Measurements from ENCODE around the gene AOAH. TPM values are rescaled to one million over a fixed set of nuclear protein-coding genes. Genes with fewer than 3 reads are reported as not detected.

The AOAH gene
- total and polyA plus RNA-seq, 2 of the 13 experiments (the other 11 are each of a cell fraction or from before 2014, with no cell fraction given), result not detected

DNA sequence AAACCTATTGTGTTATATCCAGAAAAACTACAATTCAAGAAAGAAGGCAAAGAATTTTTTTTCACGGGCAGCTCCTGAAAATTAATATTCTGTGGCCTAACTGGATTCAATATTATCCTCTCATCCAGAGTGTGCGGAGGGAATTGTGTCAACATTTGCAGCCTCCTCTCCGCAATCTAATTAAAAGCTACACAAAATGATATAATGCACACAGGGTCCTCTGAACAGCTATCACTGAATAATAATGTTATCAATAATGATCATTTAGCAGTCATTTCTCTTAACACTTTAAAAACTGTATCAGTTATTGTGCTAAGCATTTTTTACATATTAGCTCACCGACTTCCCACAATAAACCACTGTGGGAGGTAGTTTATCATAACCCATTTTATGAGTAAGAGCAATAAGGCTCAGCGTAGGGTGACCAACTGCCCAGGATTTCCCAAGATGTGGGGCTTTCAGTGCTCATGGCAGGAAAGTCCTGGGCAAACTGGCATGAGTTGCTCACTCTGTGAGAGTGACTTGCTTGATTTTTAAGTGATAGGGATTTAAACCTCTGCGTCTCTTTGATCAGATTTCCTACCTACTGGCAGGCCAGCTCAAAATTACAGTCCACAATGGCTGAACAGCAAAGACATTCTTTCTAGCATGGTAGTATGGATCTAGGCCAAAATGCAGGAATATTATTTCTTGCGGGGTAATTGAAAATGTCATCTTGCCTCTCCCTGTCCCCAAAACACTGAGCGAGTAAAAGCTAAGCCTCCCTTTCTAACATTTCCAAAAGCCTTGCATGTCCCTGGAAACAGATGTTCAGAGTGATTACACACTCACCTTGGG, 65.7 kb downstream of the AOAH start:
- DNase-seq (ENCODE audit: low spot score) (no peak), ATAC-seq (no peak), FAIRE-seq (no peak)
- intact Hi-C loops (cut with micrococcal nuclease; ENCODE audit: unreplicated experiment) (no loop called here), in situ Hi-C loops (cut with HindIII; ENCODE audit: extremely low pct_ligation_motif_present, low pct_unique_long_range_greater_than_20kb) (loop anchor here (25.0 kb wide), 1 partner anchor 529 kb away; no protein-coding TSS in a partner anchor)
- H3K9me3 ChIP-seq (ENCODE audit: low read length), result no peaks in the 10 kb centered on the region
- no peak overlapping the region for H2AFZ ChIP-seq (ENCODE audit: low read length)
- no peaks in the 10 kb centered on the region for H3K36me3 ChIP-seq (replicated peaks in 1 of 2; ENCODE audit: control insufficient read depth in 1 of 2, insufficient read depth in 2 of 2, low read length in 2 of 2)
- CTCF ChIA-PET (ENCODE audit: low intra/inter-chr PET ratio, low total read pairs), result no interaction called here
- H4K20me1 ChIP-seq (ENCODE audit: insufficient read depth, low read length), result no peaks in the 10 kb centered on the region
- WGBS (ENCODE audit: low lambda C conversion rate), result 57% methylated on average over 8 of the region's 8 CpGs
- H3K27me3 ChIP-seq (ENCODE audit: control insufficient read depth in 1 of 2, insufficient read depth in 2 of 2, low read length in 2 of 2), result no peaks in the 10 kb centered on the region; a peak in 1 of 5 replicates
- H3K79me2 ChIP-seq (ENCODE audit: insufficient read depth, low read length), result no peaks in the 10 kb centered on the region
- no peak overlapping the region for H3K9ac ChIP-seq (ENCODE audit: insufficient read depth, low read depth, low read length)
- BruUV-seq (replicated peaks), result no TSS peak
- no peak overlapping the region for H3K4me2 ChIP-seq (ENCODE audit: low read depth, low read length)
- no peak overlapping the region for H3K4me3 ChIP-seq (replicated peaks in 1 of 3; ENCODE audit: insufficient read depth in 1 of 3, low read depth in 2 of 3, low read length in 3 of 3)
- H3K27ac ChIP-seq (ENCODE audit: extremely low read length, insufficient read depth, low read length), result no peak overlapping the region
- H3K4me1 ChIP-seq (ENCODE audit: insufficient read depth, low read length), result peaks cover 11% of the 10 kb centered on the region
- POLR2A ChIA-PET, result no interaction called here
- TF ChIP-seq ZNF24 (IDR thresholded peaks at IDR 0.05), result no peak
- TF ChIP-seq ZNF616 (CRISPR knock-in tag; IDR thresholded peaks at IDR 0.05; ENCODE audit: low read depth), result no peak
- TF ChIP-seq CENPX (CRISPR knock-in tag; IDR thresholded peaks at IDR 0.05), result no peak
- no peak for TF ChIP-seq POGZ (CRISPR knock-in tag; IDR thresholded peaks at IDR 0.05)
- TF ChIP-seq, protein P1, sequence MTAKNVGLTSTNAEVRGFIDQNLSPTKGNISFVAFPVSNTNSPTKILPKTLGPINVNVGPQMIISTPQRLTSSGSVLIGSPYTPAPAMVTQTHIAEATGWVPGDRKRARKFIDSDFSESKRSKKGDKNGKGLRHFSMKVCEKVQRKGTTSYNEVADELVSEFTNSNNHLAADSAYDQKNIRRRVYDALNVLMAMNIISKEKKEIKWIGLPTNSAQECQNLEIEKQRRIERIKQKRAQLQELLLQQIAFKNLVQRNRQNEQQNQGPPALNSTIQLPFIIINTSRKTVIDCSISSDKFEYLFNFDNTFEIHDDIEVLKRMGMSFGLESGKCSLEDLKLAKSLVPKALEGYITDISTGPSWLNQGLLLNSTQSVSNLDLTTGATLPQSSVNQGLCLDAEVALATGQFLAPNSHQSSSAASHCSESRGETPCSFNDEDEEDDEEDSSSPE (CRISPR knock-in tag; IDR thresholded peaks at IDR 0.05), result no peak
- TF ChIP-seq, protein P2, sequence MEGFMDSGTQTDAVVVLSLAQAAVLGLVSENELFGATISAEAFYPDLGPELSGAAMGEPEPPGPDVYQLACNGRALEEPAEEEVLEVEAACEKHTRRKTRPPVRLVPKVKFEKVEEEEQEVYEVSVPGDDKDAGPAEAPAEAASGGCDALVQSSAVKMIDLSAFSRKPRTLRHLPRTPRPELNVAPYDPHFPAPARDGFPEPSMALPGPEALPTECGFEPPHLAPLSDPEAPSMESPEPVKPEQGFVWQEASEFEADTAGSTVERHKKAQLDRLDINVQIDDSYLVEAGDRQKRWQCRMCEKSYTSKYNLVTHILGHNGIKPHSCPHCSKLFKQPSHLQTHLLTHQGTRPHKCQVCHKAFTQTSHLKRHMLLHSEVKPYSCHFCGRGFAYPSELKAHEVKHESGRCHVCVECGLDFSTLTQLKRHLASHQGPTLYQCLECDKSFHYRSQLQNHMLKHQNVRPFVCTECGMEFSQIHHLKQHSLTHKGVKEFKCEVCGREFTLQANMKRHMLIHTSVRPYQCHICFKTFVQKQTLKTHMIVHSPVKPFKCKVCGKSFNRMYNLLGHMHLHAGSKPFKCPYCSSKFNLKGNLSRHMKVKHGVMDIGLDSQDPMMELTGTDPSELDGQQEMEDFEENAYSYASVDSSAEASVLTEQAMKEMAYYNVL (CRISPR knock-in tag; IDR thresholded peaks at IDR 0.05; ENCODE audit: borderline replicate concordance), result no peak
- TF ChIP-seq SETDB1 (CRISPR knock-in tag; IDR thresholded peaks at IDR 0.05; ENCODE audit: borderline replicate concordance), result no peak
- no peak for TF ChIP-seq RFXANK (CRISPR knock-in tag; IDR thresholded peaks at IDR 0.05)
- no peak for TF ChIP-seq HMGA1 (CRISPR knock-in tag; conservative IDR thresholded peaks at IDR 0.05)
- TF ChIP-seq ZNF382 (CRISPR knock-in tag; IDR thresholded peaks at IDR 0.05; ENCODE audit: borderline replicate concordance), result no peak
- no peak for TF ChIP-seq RXRB (CRISPR knock-in tag; IDR thresholded peaks at IDR 0.05; ENCODE audit: borderline replicate concordance)
- no peak for TF ChIP-seq IRX3 (CRISPR knock-in tag; IDR thresholded peaks at IDR 0.05; ENCODE audit: borderline replicate concordance, low read depth)
- TF ChIP-seq ZNF619 (CRISPR knock-in tag; IDR thresholded peaks at IDR 0.05), result no peak

All from HepG2 (cell line).